RPMI8226 (cell line): ENCODE measurements around the gene EMCN.
"Not testable (repeated sequence)": the region's sequence is repeated elsewhere in the genome, so short reads cannot be mapped to it uniquely, and the experiment has no call there.

ENCODE experiments used
- DNase-seq: peaks from one replicate; pipeline ENCODE4 v3.0.0-alpha.2; 2015

EMCN gene

DNA sequence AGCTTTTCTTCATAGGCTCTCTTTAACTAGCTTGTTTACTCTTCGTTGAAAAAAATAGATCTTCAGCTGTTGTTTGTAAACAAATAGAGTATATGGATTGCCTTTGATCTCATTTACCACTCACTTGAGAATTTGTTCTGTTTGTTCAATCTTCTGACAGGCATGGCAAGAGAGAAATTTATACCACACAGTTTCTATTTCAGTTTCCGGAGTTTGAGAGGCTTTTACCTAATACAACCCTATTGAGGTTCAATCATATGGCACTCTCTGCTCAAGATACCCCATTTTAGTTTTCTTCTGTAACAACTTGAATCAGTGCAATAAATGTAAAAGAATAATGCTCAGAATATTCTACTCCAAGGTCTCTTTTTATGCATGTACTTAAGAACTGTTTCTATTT lies 148.0 kb downstream of the EMCN start:
- DNase-seq = no peak

DNA sequence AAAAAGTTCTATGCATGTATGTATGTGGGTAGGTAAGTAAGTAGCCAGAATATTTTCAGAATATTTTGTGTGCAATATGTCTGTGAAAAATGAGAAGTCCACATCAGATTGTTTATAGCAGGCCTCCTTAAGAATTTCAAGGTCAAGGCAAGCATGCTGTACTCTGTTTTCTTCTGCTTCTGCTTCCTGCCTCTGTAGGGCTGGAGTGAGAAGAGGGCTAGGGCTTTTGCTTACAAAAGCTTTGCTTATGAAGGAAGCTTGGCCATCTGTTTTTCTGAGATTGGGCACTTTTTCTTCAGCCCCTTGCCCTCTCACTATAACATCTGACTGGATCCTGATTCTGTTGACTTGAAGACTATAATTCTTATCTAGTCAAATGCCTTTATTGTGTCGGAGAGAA lies 150.4 kb downstream of the EMCN start:
- DNase-seq = no peak

DNA sequence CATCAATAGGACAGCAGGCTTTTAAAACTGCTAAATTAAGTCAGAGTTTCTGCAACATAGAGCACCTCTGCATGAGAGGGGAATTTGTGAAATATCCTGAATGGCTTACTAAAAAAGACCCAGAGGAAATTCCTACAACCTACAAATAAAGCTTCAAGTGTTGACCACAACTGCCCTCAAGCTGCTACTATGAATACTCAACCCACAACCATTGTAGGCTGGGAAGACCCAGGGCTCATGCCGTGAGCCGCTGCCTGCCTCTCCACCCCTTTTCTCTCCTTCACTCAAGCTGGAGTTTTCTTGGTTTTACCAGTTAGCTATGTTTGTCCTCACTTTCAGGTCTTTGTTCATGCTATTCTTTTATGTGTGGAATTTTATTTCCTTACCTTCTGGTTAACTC lies 151.6 kb downstream of the EMCN start:
- DNase-seq = no peak

DNA sequence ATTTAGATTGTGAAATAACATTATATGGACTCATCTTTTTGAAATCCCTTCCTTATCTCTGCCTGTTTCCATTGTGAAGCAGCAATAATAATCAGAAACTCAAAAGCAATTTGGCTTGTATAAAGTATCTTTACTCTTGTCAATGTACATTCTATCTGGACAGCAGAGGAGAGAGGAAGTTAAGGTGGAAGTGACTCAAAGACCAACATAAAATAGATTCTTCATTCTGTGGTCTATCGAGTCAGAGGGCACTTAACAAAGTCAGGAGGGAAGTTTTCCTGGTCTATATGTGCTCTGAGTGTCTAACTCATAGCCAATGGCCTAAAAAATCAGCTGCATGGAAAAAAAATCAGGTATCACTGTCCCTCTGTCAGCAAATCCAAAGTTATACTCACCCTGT lies 155.5 kb downstream of the EMCN start:
- no peak for DNase-seq

DNA sequence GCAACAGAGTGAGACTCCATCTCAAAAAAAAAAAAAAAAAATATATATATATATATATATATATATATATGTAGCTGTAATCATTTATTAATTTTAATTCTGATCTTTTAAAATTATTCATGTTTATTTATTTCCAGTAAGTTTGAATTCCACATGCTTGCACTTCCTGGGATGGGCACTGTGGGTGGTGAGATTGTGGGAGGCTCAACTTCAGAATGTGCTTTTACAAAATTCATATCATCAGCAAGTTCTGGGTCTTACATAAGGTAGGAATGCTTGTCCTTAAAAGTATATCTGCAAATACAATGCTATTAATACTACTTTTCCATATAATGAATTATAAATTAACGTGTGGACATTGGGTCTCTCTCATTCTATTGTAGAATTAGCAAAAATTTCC lies 156.5 kb downstream of the EMCN start:
- DNase-seq = no peak

DNA sequence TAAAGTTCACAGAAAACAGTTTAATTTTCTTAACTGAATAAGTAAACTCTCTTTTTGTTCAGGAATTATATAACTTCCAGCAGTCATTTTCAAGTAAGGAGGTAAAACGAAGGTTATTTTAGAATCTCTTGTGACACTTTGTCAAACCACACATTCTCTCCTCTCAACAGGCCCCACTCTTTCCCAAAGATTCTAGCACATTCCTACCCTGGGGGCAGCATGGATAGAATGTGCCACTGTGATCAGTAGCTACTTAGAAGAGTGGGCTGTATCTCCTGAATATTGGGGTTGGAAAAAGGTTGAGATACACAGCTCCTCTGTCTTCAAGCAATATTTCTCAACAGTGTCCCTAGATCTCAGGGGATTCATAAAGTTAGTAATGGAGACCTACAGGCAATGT lies 157.6 kb downstream of the EMCN start:
- no peak for DNase-seq

DNA sequence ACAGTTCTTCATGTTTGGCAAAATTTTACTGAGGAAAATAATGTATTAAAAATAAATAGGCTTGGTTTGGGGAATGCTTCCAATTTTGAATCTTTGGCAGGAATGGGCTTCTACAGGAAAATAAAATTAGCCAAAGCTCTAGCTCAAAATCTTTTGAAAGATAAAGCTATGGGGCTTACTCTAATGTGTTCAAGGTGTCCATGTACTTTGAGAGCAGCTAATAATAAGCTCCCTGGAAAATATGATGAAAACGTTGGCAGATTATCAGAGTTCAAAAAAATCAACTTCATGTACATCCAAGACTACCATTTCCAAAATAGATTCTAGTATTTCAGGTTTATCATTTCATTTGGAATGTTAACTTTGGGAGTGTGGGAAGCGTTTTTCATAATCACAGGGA lies 158.4 kb downstream of the EMCN start:
- DNase-seq = no peak

DNA sequence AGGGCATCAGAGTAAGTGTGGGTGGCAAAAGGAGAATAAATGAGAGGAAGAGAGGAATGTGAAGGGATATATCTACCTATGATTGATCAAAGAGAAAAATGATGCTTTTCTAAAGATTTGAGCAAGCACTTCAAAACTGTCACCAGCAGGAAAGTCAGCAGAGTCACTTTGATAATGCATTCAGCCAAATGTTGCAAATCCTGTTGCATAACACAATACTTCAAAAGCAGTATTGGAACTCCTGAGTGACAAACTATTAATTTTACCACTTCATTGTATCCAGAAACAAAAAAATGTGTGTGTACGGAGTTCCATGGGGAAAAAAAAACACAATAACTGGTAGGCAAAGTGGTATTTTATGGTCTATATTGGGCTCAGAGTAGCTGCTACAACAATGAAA lies 160.3 kb downstream of the EMCN start:
- DNase-seq = no peak

DNA sequence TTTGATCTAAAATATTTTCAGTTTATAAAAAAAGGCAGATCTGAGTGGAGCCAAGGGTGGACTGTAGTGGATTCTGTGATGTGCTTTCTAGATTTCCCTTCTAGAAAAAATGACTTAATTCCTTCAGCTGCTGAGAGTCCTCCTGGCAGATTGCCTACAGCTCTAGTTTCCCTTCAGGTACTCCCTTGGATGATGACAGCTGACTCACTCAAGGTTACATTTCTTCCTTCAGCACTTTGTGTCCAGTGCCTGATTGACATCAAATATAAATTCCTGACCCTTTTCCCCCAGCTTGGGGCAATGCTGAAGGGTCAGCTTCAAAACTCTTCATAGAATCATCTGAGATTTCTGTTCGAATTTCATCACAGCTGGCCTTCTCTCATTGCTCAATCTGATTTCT lies 161.7 kb downstream of the EMCN start:
- DNase-seq = no peak

DNA sequence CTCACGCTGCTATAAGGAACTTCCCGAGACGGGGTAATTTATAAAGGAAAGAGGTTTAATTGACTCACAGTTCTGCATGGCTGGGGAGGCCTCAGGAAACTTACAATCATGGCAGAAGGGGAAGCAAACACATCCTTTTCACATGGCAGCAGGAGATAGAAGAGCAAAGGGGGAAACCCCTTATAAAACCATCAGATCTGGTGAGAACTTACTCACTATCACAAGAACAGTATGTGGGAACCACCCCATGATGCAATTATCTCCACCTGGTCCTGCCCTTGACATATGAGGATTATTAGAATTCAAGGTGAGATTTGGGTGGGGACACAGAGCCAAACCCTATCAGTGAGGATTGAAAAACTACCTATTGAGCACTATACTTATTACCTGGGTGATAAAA lies 165.5 kb downstream of the EMCN start:
- not testable (repeated sequence) for DNase-seq

DNA sequence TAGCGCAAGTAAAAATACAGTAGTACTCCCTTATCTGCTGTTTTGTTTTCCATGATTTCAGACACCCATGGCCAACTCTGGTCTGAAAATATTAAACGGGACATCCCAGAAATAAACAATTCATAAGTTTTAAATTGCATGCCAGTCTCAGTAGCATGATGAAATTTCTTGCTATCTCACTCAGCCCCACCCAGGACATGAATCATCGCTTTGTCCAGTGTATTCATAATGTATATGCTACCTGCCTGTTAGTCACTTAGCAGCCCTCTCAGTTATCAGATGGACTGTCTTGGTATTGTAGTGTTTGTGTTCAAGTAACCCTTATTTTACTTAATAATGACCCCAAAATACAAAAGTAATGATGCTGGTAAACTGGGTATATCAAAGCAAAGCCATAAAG lies 169.3 kb downstream of the EMCN start:
- no peak for DNase-seq

DNA sequence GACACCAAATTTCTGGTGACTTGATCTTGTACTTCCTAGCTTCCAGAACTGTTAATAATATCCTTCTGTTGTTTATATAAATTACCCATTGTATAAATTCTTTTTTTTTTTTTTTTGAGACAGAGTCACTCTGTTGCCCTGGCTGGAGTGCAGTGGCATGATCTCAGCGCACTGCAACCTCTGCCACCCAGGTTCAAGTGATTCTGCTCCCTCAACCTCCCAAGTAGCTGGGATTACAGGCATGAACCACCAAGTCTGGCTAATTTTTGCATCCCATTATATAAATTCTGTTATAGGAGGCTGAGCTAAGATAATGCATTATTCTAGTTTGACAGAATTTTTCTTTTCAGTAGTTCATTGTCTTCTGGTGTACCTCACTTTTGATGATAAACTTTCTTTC lies 170.6 kb downstream of the EMCN start:
- DNase-seq = no peak

DNA sequence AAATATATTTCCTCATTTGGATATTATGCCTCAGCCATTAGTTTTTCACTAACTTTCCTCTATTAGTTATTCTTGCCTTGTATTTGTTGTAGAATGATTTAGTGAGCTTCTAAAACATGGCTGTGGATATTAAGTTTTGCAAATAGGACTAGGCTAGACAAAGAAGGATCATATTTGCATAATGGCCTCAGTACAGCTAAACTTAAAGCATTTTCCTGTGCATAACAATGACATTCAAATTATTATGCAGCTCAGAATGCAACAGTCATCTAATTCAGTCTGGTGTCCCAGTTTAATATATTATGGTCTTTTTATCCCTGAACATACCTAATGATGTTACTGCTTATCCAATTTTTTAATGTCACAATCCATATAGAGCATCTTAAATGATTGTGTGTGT lies 172.2 kb downstream of the EMCN start:
- no peak for DNase-seq
